Measurements from ENCODE around the gene OR5M10.
"Not testable (repeated sequence)": the region's sequence is repeated elsewhere in the genome, so short reads cannot be mapped to it uniquely, and the experiment has no call there.

Gene OR5M10

DNA sequence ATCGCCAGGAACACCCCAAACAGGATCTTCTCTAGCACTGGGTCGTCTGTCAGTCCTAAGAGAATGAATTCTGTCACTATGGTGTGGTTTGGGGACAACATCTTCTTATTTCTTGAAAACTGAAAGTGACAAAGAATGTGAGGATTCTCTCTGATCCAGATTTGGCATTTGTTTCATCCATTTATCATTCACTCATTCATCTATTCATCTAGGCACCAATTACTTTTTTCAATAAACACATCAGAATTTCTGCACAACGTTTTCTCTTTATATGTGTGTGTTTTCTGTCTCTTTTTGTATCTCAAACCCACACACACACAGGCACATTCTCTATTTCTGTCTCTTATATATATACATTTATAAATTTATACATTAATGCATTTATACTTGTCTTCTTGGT is at the start of gene OR5M10:
Gene OR5M10, minus strand, starts transcription at position 101 of the 400 bp plus-strand sequence. Its CDS starts 0 bp downstream, at position 101.
- TF ChIP-seq, protein P1, sequence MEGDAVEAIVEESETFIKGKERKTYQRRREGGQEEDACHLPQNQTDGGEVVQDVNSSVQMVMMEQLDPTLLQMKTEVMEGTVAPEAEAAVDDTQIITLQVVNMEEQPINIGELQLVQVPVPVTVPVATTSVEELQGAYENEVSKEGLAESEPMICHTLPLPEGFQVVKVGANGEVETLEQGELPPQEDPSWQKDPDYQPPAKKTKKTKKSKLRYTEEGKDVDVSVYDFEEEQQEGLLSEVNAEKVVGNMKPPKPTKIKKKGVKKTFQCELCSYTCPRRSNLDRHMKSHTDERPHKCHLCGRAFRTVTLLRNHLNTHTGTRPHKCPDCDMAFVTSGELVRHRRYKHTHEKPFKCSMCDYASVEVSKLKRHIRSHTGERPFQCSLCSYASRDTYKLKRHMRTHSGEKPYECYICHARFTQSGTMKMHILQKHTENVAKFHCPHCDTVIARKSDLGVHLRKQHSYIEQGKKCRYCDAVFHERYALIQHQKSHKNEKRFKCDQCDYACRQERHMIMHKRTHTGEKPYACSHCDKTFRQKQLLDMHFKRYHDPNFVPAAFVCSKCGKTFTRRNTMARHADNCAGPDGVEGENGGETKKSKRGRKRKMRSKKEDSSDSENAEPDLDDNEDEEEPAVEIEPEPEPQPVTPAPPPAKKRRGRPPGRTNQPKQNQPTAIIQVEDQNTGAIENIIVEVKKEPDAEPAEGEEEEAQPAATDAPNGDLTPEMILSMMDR (IDR thresholded peaks at IDR 0.05; ENCODE audit: borderline replicate concordance, insufficient read depth, low read depth, low read length), result no peak
- no peak within 1 kb of the TSS for H3K4me3 ChIP-seq (ENCODE audit: low read depth, low read length)

DNA sequence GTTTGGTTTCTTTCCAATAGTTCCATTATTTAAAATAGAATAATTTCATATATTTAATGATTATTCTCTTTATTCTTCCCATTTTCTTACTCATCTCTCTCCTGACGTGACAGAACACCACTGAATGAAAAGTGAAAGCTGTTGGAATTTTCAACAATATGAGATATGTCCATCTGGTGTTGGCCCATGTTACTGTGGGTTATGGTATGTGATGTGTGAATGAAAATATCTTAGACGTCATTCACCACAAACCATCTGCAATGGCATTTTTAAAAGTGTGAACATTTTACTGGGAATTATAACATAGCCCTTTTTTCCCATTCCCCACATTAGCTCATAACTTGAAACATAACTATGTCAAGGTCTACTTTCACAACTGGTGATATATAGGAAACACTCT is 48.4 kb upstream of the OR5M10 start:
- TF ChIP-seq, protein P1 (IDR thresholded peaks at IDR 0.05; ENCODE audit: borderline replicate concordance, insufficient read depth, low read depth, low read length), result no peak
- no peak overlapping the region for H3K4me3 ChIP-seq (ENCODE audit: low read depth, low read length)

DNA sequence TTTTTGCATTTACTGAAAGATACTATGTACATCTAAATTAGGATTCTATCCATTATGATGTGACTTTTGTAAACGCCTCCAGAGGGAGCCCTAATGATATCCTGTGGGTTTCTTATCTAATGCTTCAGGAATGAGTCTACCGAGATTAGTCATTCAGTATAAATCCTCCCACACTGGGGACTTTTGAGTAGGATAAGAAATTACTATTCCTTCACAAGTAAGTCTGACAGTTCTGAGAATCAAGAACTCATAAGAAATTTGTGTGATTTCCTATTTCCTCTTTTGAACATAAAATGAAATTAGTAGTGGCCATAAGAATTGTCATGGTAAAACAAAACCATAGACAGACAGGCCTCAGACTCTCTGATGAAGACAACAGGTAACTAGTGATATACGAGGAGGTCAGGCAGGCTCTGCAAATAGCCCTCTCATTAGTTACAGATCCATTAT is 47.2 kb upstream of the OR5M10 start:
- H3K4me3 ChIP-seq (ENCODE audit: low read depth, low read length), result no peak overlapping the region
- TF ChIP-seq, protein P1 (IDR thresholded peaks at IDR 0.05; ENCODE audit: borderline replicate concordance, insufficient read depth, low read depth, low read length), result no peak

DNA sequence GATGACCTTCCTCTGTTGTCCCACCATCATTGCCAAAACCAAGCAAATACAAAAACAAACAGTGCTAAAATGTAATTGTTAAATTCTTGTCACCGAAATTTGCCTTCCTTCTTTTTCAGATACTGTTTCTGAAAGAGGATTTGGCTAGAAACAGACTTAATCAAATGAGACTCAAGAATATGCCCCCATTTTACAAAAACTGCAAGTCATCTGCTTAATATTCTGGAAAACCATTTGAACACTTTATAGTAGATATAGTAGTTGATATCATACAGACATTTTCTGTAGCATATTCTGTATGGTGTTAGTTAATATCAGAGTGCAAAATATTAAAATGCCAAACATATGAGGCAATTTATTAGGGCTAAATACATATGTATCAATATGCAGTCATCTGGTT is 33.7 kb upstream of the OR5M10 start:
- TF ChIP-seq, protein P1 (IDR thresholded peaks at IDR 0.05; ENCODE audit: borderline replicate concordance, insufficient read depth, low read depth, low read length), result no peak

DNA sequence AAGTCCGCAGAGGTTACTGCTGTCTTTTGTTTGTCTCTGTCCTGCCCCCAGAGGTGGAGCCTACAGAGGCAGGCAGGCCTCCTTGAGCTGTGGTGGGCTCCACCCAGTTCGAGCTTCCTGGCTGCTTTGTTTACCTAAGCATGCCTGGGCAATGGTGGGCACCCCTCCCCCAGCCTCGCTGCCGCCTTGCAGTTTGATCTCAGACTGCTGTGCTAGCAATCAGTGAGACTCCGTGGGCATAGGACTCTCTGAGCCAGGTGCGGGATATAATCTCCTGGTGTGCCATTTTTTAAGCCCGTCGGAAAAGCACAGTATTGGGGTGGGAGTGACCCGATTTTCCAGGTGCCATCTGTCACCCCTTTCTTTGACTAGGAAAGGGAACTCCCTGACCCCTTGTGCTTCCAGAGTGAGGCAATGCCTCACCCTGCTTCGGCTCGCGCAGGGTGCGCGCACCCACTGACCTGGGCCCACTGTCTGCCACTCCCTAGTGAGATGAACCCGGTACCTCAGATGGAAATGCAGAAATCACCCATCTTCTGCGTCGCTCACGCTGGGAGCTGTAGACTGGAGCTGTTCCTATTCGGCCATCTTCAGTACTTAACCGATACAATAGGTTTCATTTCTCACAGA is 14.7 kb upstream of the OR5M10 start:
- not testable (repeated sequence) for H3K4me3 ChIP-seq (ENCODE audit: low read depth, low read length)

More for the DNA sequence above, 33.7 kb upstream of the OR5M10 start:
- H3K4me3 ChIP-seq (ENCODE audit: low read depth, low read length), result no peak overlapping the region

DNA sequence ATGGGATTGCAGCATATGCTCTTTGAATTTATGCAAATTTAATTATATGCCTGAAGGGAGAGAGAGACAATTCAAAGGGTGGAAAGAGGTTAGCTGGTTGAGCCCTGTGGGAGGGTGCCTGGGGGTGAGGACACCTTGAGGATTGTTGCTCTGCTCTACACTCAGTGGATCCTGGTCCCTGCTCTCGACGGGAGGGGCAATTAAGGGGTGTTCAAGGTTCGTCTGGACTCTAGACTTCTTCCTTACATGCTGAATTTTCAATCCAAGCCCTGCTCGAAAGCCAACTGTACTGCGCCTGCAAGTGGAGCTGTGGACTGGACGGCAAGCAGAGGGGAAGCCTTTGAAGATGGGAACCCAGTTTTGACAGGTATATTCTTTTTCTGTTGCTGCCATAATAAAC is 18.9 kb downstream of the OR5M10 start:
- TF ChIP-seq, protein P1 (IDR thresholded peaks at IDR 0.05; ENCODE audit: borderline replicate concordance, insufficient read depth, low read depth, low read length), result no peak
- H3K4me3 ChIP-seq (ENCODE audit: low read depth, low read length), result no peak overlapping the region

DNA sequence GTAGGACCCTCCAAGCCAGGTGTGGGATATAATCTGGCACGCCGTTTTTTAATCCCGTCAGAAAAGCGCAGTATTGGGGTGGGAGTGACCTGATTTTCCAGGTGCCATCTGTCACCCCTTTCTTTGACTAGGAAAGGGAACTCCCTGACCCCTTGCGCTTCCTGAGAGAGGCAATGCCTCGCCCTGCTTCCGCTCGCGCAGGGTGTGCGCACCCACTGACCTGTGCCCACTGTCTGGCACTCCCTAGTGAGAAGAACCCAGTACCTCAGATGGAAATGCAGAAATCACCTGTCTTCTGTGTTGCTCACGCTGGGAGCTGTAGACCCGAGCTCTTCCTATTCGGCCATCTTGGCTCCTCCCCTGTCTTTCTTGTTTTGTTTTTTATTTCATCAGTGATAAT is 22.8 kb downstream of the OR5M10 start:
- not testable (repeated sequence) for H3K4me3 ChIP-seq (ENCODE audit: low read depth, low read length)

DNA sequence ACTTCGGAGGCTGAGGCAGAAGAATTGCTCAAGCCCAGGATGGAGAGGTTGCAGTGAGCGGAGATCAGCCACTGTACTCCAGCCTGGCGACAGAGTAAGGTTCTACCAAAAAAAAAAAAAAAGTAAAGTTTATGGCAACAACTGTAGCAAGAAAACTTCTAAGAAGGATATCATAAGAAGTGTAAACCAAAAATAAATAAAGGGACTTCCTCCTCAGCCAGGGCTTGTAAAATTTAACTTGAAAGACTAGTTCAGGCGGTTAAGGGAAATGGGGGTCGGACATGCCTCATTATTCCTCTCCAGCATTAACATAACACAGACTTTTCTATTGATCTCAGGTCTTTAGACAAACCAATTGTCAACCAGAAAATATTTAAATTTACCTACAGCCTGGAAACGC is 32.0 kb downstream of the OR5M10 start:
- TF ChIP-seq, protein P1 (IDR thresholded peaks at IDR 0.05; ENCODE audit: borderline replicate concordance, insufficient read depth, low read depth, low read length), result no peak
- no peak overlapping the region for H3K4me3 ChIP-seq (ENCODE audit: low read depth, low read length)

All from GM12875 (cell line).